ENCODE measurements around the gene SFMBT2. TPM values are rescaled to one million over a fixed set of nuclear protein-coding genes. Genes with fewer than 3 reads are reported as not detected.

The SFMBT2 gene
- total RNA-seq, 1 experiment from 2014 or later: 14.3 TPM

GRCh38 chr10:7407368-7408290, 3.2 kb downstream of the SFMBT2 start:
- Mint-ChIP-seq H3K36me3 (no peaks in the 10 kb centered on the region), H3K9me3 (no peaks in the 10 kb centered on the region), H3K4me1 (peaks cover 34% of the 10 kb centered on the region), H3K27ac (no peak overlapping the region), H3K4me3 (peak overlapping the region; percentile 92), H3K27me3 (ENCODE audit: low read depth) (peaks cover 57% of the 10 kb centered on the region)
- ChIA-PET CTCF (interaction anchor here (1.0 to 5.5 kb wide), 5 partner anchors 106 to 488 kb away, joined by 3 to 38 read pairs (median 6); no protein-coding TSS in a partner anchor), POLR2A (interaction anchor here (0.5 kb wide), 1 partner anchor 297 kb away, joined by 7 read pairs; no protein-coding TSS in a partner anchor)
- ATAC-seq (0 out of 2 replicates have a peak, but pooled peaks have one; percentile 1), DNase-seq (ENCODE audit: low spot score) (peak; percentile 43)
- TF ChIP-seq ARID4B (CRISPR knock-in tag; IDR thresholded peaks at IDR 0.05; ENCODE audit: borderline replicate concordance) (peak; percentile 35; the same call in 1 of the 2 replicates), ZNF281 (CRISPR knock-in tag; IDR thresholded peaks at IDR 0.05) (0 out of 2 replicates have a peak, but pooled peaks have one; percentile 30), ETV6 (CRISPR knock-in tag; IDR thresholded peaks at IDR 0.05) (0 out of 2 replicates have a peak, but pooled peaks have one; percentile 16), ZBTB43 (CRISPR knock-in tag; IDR thresholded peaks at IDR 0.05) (no peak), SMAD4 (CRISPR knock-in tag; IDR thresholded peaks at IDR 0.05) (0 out of 2 replicates have a peak, but pooled peaks have one; percentile 14), KAT7 (CRISPR knock-in tag; IDR thresholded peaks at IDR 0.05; ENCODE audit: borderline replicate concordance) (peak; percentile 44; the same call in 1 of the 2 replicates), FOXP4 (CRISPR knock-in tag; IDR thresholded peaks at IDR 0.05) (peak; percentile 43; the same call in 1 of the 2 replicates), IRF2 (CRISPR knock-in tag; IDR thresholded peaks at IDR 0.05; ENCODE audit: borderline replicate concordance, low read depth) (no peak), FOXP1 (CRISPR knock-in tag; IDR thresholded peaks at IDR 0.05; ENCODE audit: borderline replicate concordance) (0 out of 2 replicates have a peak, but pooled peaks have one; percentile 28), HMGXB4 (CRISPR knock-in tag; IDR thresholded peaks at IDR 0.05) (0 out of 2 replicates have a peak, but pooled peaks have one; percentile 27), E2F1 (CRISPR knock-in tag; IDR thresholded peaks at IDR 0.05) (0 out of 2 replicates have a peak, but pooled peaks have one; percentile 17), ZNF138 (CRISPR knock-in tag; conservative IDR thresholded peaks at IDR 0.05) (no peak)
